HG03432 (cell line): ENCODE results near the gene ADCY3.

Experiments used
- ATAC-seq: cut with Tn5 transposase; IDR thresholded peaks from one replicate; pipeline ENCODE4 v1.9.1; 2021; ENCODE audit warnings: mild to moderate bottlenecking, moderate library complexity; ENCODE audit not compliant: unreplicated experiment

ADCY3 gene

DNA sequence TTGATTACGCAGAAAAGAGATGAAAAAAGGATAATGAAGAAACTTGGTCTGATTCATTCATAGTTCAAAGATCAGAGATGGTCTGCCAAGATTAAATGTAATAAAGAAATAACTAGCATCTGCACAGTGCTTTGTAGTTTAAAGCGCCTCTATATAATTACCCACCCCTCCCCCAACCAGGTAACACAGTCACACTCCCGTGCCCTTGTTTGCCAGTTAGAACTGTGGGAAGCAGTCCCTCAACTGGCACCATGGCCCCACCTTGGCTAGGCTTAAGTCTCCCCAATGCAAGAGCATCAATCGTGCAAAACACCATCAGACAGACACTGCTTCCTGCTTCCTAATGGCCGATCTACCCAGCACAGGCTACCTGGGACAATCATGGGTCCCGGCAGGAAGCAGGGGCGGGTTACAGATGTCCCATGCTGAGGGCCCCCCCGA is 11.6 kb downstream of the ADCY3 start:
- ATAC-seq, result no peak

DNA sequence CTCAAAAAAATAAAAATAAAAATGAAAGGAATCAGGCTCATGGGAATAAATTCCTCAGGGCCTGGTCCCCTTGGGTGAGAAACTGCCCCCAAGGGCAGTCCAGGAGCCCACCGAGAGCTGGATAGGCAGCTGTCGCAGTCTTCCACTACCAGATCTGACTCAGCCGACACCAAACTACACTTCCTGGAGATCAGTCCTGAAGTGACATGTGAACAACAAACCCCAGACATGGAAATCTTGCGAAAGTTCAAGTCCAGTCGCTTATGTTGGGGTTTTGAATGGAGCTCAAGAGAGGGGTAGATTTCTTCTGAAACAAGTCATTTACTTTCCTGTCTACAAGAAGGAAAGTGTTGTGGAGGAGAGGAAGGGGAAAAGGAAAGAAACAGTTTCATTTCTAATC is 12.9 kb downstream of the ADCY3 start:
- ATAC-seq, result no peak

DNA sequence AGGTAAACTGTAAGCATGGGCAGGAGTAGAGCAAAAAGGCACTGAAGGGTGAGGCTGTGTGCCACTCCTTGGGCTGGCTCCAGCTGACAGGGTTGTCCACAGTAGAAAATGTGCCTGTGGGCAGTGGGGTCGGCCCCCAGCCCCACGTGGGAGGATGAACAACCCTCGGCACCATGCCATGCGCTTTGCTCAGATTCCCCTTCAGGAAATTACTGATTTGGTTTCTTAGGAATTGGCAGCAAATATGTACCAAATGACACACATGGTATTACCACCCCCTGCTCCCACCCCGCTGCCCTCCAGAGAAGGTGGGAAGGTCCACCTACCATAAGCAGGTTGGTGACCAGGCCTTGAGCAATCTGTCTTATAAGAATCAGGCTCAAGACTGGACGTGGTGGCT is 13.6 kb downstream of the ADCY3 start:
- no peak for ATAC-seq

DNA sequence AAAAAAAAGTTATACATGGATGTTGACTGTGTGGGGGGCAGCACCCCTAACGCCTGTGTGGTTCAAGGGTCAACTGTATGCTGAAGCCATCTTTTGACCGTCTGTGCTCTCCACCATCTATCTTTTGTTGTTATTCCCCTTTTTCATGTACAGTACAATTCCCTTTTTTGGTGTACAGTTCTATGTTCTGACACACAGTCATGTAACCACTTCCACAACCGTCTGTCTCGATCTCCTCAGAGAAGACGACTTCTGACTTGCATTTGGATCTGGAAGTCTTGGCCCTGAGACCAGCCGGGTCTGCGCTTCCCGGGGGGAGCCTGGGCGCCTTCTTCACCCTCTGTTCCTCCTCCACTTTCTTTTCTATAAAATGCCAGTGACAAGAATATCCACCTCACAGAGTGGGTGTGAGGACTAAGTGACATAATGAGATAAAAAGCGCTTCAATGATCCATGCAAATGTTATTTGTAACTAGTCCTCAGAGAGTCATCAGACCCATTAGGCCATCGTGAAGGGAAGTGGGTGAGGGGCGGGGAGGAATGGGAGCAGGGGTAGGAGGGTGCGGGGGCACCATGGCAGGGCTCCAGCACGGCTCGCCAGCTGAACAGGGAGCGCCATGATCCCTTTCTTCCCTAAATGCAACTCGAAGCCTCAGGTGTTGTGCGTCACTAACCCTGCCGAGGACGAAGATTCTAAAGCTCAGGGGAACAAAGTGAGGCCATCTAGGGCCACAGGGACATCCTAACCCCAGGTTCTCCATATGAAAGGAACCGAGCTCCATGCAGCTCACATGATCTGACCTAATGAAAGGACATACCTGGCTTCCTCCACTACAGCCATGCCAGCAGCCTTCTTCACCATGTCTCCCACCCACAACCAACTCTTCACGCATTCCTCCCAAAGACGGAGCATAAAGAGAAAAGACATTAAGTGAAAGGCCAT is 16.6 kb downstream of the ADCY3 start:
- ATAC-seq, result no peak

DNA sequence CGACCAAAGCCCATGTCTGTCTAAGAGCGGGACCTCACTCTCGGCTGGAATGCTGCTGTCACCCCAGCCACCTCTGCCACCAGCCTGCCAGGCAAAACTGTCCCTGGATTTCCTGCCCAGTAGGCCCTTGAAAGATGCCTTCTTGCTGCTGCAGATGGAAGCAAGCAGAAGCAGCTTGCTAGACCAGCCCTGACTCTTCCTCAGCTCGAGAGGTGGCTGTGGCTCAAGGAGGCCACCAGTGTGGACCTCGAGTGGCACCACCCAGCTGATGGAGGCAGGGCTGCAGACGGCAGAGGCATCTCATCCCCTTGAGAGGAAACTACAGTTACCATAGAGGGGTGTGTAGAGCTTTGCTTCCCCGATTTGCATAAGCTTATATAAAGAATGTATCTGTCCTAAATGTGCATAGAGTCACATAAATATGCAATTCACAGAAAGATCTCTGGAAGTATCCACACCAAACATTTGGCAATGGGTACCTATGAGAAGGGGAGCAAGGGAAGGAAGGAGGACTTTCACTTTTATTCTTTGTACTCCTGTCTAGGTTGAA is 20.6 kb downstream of the ADCY3 start:
- ATAC-seq, result no peak

DNA sequence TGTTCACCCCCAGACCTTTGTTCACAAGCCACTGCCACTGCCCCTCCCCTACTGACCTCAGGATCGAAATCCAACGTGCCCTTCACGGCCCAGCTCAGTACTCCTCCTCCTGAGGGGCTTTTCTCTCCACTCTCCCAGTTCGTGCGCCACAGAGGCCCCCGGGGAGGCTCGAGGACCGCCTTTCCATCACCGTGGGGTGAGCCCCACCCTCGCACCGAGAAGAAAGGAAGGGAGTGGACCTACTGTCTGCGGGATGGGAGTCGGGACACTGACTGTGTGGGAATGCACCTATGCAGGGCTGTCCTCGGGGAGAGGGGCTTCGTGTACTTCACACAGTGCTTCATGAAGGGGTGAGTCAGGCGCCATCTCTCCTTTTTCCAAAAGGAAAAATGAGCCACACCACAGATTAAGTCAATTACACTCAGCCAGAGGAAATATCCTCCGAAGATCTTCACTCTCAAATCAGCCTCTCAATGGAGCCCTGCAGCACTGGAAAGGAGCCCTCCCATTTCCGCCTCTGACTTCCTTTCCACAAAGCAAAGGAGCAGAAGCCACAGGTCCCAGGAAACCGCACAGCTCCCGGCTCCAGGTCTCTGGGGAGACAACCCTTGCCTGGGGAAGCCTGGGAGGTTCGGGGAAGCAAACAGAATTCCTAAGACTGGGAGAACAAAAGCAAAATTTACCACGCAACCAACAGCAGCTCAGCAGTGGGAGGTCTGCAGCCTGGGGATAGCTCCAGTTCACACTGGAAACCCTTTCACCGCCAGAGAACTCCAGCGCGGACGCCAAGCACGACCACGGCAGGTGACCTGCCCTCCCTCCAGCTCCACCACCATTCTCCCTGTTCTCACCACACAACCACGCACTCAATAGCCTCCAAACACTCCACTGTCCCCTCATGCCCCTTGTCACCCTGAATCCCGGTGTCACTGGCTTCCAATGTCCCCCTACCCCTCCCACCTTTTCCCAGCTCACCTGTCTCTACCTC is 21.6 kb downstream of the ADCY3 start:
- ATAC-seq, result no peak

DNA sequence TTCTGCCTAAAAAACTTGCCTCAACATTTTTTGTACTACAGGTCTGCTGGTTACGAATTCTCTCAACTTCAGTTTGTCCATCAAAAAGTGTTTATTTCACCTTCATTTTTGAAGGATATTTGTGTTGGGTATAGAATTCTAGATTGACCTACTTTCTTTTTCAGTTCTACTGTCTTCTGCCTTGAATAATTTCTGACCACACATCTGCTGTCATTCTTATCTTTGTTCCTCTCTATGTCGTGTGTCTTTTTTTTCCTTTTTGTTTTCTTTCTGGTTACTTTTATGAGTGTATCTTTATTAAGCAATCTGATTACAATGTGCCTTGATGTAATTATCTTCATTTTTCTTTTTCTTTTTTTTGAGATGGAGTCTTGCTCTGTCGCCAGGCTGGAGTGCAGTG is 25.3 kb downstream of the ADCY3 start:
- ATAC-seq, result no peak

DNA sequence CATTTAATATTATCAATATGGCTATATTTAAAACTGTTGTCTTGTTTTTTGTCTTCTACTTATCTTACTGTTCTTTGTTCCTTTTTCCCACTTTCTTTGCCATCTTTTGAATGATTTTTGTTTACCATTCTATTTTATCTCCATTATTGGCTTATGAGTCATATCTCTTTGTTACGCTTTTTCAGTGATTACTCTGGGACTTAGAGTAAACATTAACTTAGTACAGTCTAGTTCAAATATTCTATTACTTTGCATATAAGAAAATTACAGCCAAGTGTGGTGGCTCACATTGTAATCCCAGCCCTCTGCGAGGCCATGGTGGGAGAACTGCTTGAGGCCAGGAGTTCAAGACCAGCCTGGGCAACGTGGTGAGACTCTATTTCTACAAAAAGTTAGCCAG is 26.1 kb downstream of the ADCY3 start:
- no peak for ATAC-seq

DNA sequence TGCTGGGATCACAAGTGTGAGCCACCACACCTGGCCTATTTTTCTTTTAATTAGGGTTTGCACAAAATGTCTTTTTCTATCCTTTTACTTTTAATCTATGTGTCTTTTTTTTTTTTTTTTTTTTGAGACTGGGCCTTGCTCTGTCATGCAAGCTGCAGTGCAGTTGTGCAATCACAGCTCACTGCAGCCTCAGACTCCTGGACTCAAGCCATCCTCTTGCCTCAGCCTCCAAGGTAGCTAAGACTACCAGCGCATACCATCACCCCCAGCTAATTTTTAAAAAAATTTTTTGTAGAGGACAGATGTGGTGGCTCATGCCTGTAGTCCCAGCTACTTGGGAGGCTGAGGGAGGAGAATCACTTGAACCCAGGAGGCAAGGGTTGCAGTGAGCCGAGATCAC is 27.1 kb downstream of the ADCY3 start:
- ATAC-seq, result no peak

DNA sequence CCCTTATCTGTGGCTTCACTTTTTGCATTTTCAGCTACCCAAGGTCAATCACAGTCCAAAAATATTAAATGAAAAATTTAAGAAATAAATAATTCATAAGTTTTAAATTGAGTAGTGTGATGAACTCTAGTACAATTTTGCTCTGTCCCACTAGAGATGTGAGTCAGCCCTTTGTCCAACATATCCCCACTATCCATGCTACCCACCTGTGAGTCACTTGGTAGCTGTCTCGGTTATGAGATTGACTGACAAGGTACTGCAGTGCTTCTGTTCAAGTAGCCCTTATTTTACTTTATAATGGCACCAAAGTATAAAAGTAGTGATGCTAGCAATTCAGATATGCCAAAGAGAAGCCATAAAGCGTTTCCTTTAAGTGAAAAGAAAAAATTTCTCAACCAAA is 28.8 kb downstream of the ADCY3 start:
- ATAC-seq, result no peak

DNA sequence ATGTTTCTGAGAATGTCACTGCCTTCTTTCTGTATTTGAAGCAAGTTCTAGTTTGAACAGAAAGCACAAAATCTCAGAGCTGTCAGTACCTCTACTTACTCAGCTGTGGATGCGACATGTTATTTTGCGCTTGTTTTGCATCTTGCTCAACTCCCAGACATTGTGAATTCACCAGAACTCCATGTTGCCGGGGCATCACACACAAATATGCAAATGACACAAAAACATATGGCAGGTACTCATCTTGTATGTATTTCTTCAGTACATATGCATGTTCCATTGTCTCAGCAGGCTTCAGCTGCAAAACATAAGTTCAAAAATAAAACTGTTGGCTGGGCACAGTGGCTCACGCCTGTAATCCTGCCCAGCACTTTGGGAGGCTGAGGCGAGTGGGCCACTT is 30.8 kb downstream of the ADCY3 start:
- ATAC-seq, result no peak

DNA sequence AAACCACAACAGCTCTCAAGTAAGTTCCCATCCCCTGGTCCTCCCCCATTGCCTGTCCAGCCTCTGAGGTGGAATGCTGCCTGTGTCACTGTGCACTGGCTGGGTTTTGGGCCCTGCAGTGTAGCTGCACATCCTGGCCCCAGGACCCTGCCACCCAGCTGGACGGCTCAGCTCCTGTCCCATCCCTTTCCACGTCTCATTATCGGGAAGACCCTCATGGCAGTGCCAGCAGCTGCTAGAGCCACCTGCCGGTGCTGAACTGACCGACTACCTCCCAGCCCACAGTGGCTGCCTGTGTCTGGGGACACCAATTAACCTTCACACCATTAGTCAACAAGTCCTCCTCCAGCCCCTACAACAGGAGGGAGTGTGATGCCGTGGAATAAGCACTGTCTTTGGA is 31.9 kb downstream of the ADCY3 start:
- no peak for ATAC-seq

DNA sequence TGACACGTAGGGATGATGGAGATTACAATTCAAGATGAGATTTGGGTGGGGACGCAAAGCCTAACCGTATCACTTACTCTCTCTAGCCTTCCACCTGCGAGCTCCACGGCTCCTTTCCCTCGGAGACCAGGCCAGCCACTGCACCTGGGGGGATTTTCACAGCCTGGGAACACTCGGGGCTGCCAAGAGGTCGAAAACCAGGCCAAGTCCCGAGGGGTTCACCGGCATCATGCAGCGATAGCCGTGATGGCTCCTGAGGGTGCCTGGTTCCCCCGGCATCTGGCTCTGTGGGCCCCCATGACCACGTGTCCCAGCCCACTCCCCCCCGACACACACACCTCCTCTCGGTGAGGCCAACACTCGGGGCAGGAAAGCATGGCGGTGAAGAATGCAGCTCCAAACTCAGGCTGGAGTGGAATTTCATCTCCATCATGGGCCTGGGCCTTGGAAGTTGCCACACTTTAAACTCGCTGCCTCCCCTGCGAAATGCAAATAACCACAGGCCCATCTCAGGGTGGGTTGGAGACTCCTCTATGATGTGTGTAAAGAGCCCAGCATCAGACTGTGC is 32.6 kb downstream of the ADCY3 start:
- ATAC-seq, result no peak

DNA sequence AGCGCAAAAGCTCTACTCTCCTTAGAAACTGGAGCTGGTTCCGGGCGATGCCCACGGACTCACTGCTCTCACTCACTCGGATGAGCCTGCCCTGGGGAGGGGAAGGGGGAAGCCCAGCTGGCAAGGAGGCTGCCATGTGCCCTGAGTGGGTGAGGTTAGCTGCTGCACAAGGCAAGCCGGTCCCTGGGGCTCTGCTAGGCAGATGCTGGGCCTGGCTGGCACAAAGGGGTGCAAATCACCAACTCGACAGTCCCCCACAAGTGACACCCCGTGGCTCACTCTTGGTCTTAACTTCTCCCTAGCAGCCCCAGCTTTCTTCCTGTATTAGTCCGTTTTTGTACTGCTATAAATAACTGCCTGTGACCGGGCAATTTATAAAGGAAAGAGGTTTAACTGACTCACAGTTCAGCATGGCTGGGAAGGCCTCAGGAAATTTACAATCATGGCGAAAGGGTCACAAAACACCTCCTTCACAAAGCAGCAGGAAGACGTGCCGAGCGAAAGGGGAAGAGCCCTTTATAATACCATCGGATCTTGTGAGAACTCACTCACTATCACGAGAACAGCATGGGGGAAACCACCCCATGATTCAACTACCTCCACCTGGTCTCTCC is 33.2 kb downstream of the ADCY3 start:
- peak; percentile 48 for ATAC-seq

DNA sequence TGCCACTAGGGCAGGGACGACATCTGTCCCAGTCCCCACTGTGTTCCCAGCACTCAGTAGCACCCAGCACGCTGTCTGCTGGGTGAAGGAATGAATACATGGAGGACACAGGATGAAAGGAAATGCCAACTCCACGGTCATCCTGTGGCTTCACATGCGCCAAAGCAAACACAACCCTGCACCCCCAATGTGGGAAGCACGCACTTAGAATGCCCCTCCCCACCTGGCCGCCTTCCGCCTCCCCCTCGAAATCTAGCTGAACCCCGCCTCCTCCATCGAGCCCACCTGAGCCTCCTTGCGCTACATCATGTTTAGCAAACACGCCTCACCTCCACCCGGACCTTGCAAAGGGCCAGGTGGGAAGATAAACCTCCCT is 33.9 kb downstream of the ADCY3 start:
- ATAC-seq, result no peak

DNA sequence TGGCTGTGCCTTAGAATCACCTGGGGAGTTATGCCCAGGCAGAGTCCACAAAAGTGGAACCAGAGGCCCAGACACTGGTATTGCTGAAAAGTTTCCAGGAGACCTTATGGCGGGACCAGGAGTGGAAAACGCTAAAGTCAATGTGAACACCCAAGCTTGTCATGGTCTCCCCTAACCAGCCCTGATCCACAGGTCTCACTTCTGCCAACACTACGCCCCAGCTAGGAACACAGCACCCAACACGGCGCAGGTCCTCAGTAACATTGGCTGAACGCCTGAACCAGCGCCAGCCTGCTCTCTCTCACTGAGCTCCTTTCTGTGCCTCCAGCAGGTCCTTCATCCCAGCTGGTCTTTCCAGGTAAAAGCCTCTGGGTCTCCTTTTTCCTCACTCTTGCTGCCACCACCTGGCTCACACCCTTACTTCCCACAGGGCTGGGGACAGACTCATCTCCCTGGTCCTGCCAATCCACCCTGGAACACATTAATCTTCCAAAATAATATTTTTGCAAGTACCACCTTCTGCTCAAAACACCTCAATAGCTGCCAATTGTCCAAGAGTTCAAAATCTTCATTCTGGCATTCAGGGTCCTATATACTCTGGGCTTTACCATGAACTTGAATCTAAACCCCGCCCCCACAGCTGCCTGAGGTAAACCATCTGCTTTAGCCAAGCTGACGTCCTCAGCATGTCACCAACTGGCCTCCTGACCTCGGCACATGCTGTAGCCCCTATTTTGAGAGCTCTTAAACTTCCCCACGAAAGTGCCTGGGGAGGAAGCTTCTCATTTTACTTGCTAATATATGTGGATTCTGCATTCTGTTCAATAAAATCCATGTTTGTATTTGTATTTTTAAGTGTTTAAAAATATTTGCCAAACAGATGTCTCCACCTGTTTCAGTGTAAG is 34.6 kb downstream of the ADCY3 start:
- ATAC-seq, result no peak

DNA sequence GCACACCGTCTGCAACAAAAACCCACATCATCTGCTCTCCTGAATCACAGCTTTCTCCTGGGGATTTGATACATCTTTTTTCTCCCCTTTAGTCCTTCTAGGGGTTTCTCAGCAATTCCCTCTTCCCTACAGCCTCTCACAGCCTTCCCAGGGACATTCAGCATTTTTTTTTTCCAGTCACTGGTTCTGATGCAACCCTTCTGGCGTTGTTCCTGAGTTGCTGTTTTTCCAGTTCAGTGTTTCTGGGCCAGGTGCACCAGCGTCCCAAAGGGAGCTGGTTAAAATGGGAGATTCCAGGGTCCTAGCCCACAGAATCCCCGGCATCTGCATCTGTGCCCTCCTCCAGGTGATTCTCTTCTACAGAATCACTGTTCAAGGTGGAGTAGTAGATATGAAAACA is 36.1 kb downstream of the ADCY3 start:
- ATAC-seq, result no peak

DNA sequence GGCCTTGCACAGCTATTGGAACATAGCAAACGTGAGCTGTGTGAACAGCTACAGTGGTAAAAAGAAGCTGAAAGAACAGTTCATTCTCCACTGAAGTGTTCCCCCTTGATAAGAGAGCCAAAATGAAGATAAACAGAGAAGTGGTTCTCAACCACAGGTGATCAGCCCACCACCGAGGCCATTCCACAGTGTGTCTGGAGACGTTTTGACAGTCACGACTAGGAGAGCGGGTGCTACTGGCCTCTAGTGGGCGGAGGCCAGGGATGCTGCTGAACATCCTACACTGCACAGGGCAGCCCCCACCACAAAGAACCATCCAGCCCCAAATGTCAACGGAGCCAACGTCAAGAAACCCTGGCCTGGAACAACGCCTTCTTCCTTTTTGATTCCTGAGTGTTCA is 38.4 kb downstream of the ADCY3 start:
- no peak for ATAC-seq

DNA sequence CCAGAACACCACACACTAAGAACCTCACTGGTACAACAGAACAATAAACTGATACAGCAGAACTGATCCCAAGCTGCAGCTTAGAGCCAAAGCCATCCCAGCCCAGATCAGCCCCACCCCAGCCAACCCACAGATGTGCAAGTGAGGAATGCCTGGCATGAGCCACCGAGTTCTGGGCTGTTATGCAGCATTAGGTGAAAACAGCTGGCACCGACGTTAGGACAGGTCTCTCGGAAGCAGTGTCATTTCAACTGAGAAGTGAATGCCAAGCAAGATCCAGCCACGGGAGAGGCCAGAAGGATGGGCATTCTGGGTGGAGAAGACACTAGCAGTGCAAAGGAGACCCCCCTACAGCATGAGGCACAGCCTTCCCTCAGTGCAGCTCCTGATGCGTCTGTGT is 38.9 kb downstream of the ADCY3 start:
- no peak for ATAC-seq

DNA sequence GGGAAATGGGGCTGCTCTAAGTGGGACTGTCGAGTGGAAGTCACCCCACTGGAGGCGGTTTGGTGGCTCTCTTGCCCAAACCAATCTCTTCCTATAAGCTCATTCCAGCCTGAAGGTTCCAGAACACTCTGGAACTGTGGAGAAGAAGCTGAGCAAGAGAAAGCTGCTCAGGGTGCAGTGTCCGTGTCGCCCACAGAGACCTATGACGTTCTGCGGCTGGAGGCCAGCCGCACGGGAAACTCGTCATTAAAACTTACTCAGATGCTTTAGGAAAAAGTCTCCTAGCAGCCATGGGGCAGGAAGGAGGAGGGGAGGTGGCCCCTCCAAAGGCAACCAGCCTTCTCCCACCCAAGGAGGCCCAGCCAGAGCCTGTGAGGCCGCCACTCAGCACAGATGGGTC is 41.7 kb downstream of the ADCY3 start:
- ATAC-seq, result no peak
